ENCODE data around the gene ZNF527. TPM values are rescaled to one million over a fixed set of nuclear protein-coding genes. Genes with fewer than 3 reads are reported as not detected.

The ZNF527 gene
- total RNA-seq, 1 donor from 2014 or later, result 8.6 TPM

GRCh38 chr19:37333457-37333856 is 37.4 kb upstream of the ZNF527 start:
- Histone ChIP-seq H3K9me3 (ENCODE audit: low read depth) (no peaks in the 10 kb centered on the region), H3K4me2 (no peak overlapping the region), H4K20me1 (ENCODE audit: low read depth) (no peaks in the 10 kb centered on the region), H3K79me2 (ENCODE audit: low read depth) (peaks cover 39% of the 10 kb centered on the region), H3K4me3 (no peak overlapping the region), H3K27me3 (no peaks in the 10 kb centered on the region), H2AFZ (replicated peaks) (no peak overlapping the region), H3K9ac (no peak overlapping the region), H3K27ac (no peak overlapping the region), H3K36me3 (no peaks in the 10 kb centered on the region), H3K4me1 (no peaks in the 10 kb centered on the region), H3F3A (ENCODE audit: low read depth) (no peaks in the 10 kb centered on the region)
- Mint-ChIP-seq H3K36me3 (peaks cover 68% of the 10 kb centered on the region), H3K9me3 (peaks cover 44% of the 10 kb centered on the region), H3K27me3 (ENCODE audit: insufficient read depth, low read depth) (peaks cover 11% of the 10 kb centered on the region), H3K27ac (no peak overlapping the region), H3K4me1 (peaks cover 11% of the 10 kb centered on the region), H3K4me3 (peak overlapping the region; percentile 93)
- no peak for DNase-seq (ENCODE audit: low spot score)
- no peak for TF ChIP-seq EZH2phosphoT487 (IDR thresholded peaks at IDR 0.05)
- no peak for TF ChIP-seq CTCF (IDR thresholded peaks at IDR 0.05)
- no peak for TF ChIP-seq EZH2 (IDR thresholded peaks at IDR 0.05)

GRCh38 chr19:37334179-37335071 is 36.5 kb upstream of the ZNF527 start:
- H4K20me1 ChIP-seq (ENCODE audit: low read depth), result no peaks in the 10 kb centered on the region
- Mint-ChIP-seq H3K9me3 (peaks cover 49% of the 10 kb centered on the region), H3K36me3 (peaks cover 68% of the 10 kb centered on the region), H3K27me3 (ENCODE audit: insufficient read depth, low read depth) (peaks cover 11% of the 10 kb centered on the region), H3K4me1 (peaks cover 11% of the 10 kb centered on the region), H3K27ac (peak overlapping the region; percentile 83), H3K4me3 (peak overlapping the region; percentile 93)
- H3K4me1 ChIP-seq, result no peaks in the 10 kb centered on the region
- peak overlapping the region; percentile 55 for H3K27ac ChIP-seq
- no peaks in the 10 kb centered on the region for H3F3A ChIP-seq (ENCODE audit: low read depth)
- H3K4me2 ChIP-seq, result peak overlapping the region; percentile 96
- peak overlapping the region; percentile 4 for H2AFZ ChIP-seq (replicated peaks)
- no peaks in the 10 kb centered on the region for H3K27me3 ChIP-seq
- peak overlapping the region; percentile 90 for H3K4me3 ChIP-seq
- peak; percentile 95 for DNase-seq (ENCODE audit: low spot score)
- H3K36me3 ChIP-seq, result no peaks in the 10 kb centered on the region
- TF ChIP-seq EZH2phosphoT487 (IDR thresholded peaks at IDR 0.05) (no peak), CTCF (IDR thresholded peaks at IDR 0.05) (no peak), EZH2 (IDR thresholded peaks at IDR 0.05) (no peak)
- H3K9ac ChIP-seq, result peak overlapping the region; percentile 86
- H3K9me3 ChIP-seq (ENCODE audit: low read depth), result no peaks in the 10 kb centered on the region
- peaks cover 49% of the 10 kb centered on the region for H3K79me2 ChIP-seq (ENCODE audit: low read depth)

- DNase-seq (ENCODE audit: low spot score), result no peak
- Histone ChIP-seq H3K9me3 (ENCODE audit: low read depth) (no peaks in the 10 kb centered on the region), H2AFZ (replicated peaks) (no peak overlapping the region), H3K4me3 (no peak overlapping the region), H3K9ac (no peak overlapping the region), H3K36me3 (no peaks in the 10 kb centered on the region), H3K27ac (no peak overlapping the region), H3K4me2 (no peak overlapping the region), H3K4me1 (peaks cover 3% of the 10 kb centered on the region), H4K20me1 (ENCODE audit: low read depth) (peaks cover 3% of the 10 kb centered on the region), H3K79me2 (ENCODE audit: low read depth) (peaks cover 49% of the 10 kb centered on the region), H3F3A (ENCODE audit: low read depth) (no peaks in the 10 kb centered on the region), H3K27me3 (no peaks in the 10 kb centered on the region)
- Mint-ChIP-seq H3K4me3 (no peak overlapping the region), H3K27ac (no peak overlapping the region), H3K9me3 (peaks cover 51% of the 10 kb centered on the region), H3K4me1 (no peaks in the 10 kb centered on the region), H3K27me3 (ENCODE audit: insufficient read depth, low read depth) (peaks cover 3% of the 10 kb centered on the region), H3K36me3 (peaks cover 72% of the 10 kb centered on the region)
- TF ChIP-seq EZH2phosphoT487 (IDR thresholded peaks at IDR 0.05) (no peak), CTCF (IDR thresholded peaks at IDR 0.05) (no peak), EZH2 (IDR thresholded peaks at IDR 0.05) (no peak)
Measured at GRCh38 chr19:37342753-37343152, 28.1 kb upstream of the ZNF527 start.
